ENCODE data around the gene GOLGA8M. TPM values are rescaled to one million over a fixed set of nuclear protein-coding genes. Genes with fewer than 3 reads are reported as not detected.
"Not testable (repeated sequence)": the region's sequence is repeated elsewhere in the genome, so short reads cannot be mapped to it uniquely, and the experiment has no call there.

The GOLGA8M gene
- total RNA-seq, 1 donor from 2014 or later, result 0.54 TPM

GRCh38 chr15:28702427-28702826 is 9.8 kb downstream of the GOLGA8M start:
- H3K9me3 Mint-ChIP-seq; H3K4me3 Mint-ChIP-seq; H3K27ac Mint-ChIP-seq; H3K27me3 Mint-ChIP-seq; intact Hi-C loops (cut with micrococcal nuclease); DNase-seq; H3K36me3 Mint-ChIP-seq (ENCODE audit: low read depth); H3K4me1 Mint-ChIP-seq: not testable (repeated sequence)

- DNase-seq; H3K4me3 Mint-ChIP-seq; H3K36me3 Mint-ChIP-seq (ENCODE audit: low read depth); intact Hi-C loops (cut with micrococcal nuclease); H3K4me1 Mint-ChIP-seq; H3K27me3 Mint-ChIP-seq; H3K9me3 Mint-ChIP-seq; H3K27ac Mint-ChIP-seq: not testable (repeated sequence)
Measured at GRCh38 chr15:28694006-28694751, 18.0 kb downstream of the GOLGA8M start.

- intact Hi-C loops (cut with micrococcal nuclease); DNase-seq; H3K9me3 Mint-ChIP-seq; H3K27me3 Mint-ChIP-seq; H3K4me1 Mint-ChIP-seq; H3K36me3 Mint-ChIP-seq (ENCODE audit: low read depth); H3K27ac Mint-ChIP-seq; H3K4me3 Mint-ChIP-seq: not testable (repeated sequence)
Measured at GRCh38 chr15:28693021-28693420, 19.2 kb downstream of the GOLGA8M start.

- H3K36me3 Mint-ChIP-seq (ENCODE audit: low read depth); H3K4me3 Mint-ChIP-seq; intact Hi-C loops (cut with micrococcal nuclease); H3K4me1 Mint-ChIP-seq; DNase-seq; H3K27ac Mint-ChIP-seq; H3K9me3 Mint-ChIP-seq; H3K27me3 Mint-ChIP-seq: not testable (repeated sequence)
Measured at GRCh38 chr15:28673533-28673932, 38.7 kb downstream of the GOLGA8M start.

GRCh38 chr15:28672122-28672521 is 40.1 kb downstream of the GOLGA8M start:
- intact Hi-C loops (cut with micrococcal nuclease), result not testable (repeated sequence)

GRCh38 chr15:28666402-28666801 is 45.8 kb downstream of the GOLGA8M start:
- H3K27ac Mint-ChIP-seq; intact Hi-C loops (cut with micrococcal nuclease); H3K9me3 Mint-ChIP-seq; DNase-seq; H3K4me1 Mint-ChIP-seq; H3K36me3 Mint-ChIP-seq (ENCODE audit: low read depth); H3K27me3 Mint-ChIP-seq; H3K4me3 Mint-ChIP-seq: not testable (repeated sequence)

More at GRCh38 chr15:28672122-28672521, 40.1 kb downstream of the GOLGA8M start:
- not testable (repeated sequence) for H3K9me3 Mint-ChIP-seq; DNase-seq; H3K27me3 Mint-ChIP-seq; H3K36me3 Mint-ChIP-seq (ENCODE audit: low read depth); H3K27ac Mint-ChIP-seq; H3K4me1 Mint-ChIP-seq; H3K4me3 Mint-ChIP-seq

- H3K36me3 Mint-ChIP-seq (ENCODE audit: low read depth); DNase-seq; H3K4me3 Mint-ChIP-seq; H3K27ac Mint-ChIP-seq; H3K9me3 Mint-ChIP-seq; H3K4me1 Mint-ChIP-seq; H3K27me3 Mint-ChIP-seq; intact Hi-C loops (cut with micrococcal nuclease): not testable (repeated sequence)
Measured at GRCh38 chr15:28664575-28664974, 47.6 kb downstream of the GOLGA8M start.

- H3K4me3 Mint-ChIP-seq; H3K27ac Mint-ChIP-seq; H3K9me3 Mint-ChIP-seq; H3K27me3 Mint-ChIP-seq; intact Hi-C loops (cut with micrococcal nuclease); H3K4me1 Mint-ChIP-seq; H3K36me3 Mint-ChIP-seq (ENCODE audit: low read depth); DNase-seq: not testable (repeated sequence)
Measured at GRCh38 chr15:28663717-28664116, 48.5 kb downstream of the GOLGA8M start.

- H3K4me1 Mint-ChIP-seq, result not testable (repeated sequence)
Measured at GRCh38 chr15:28660750-28661149, 51.5 kb downstream of the GOLGA8M start.

GRCh38 chr15:28656018-28656360 is 56.2 kb downstream of the GOLGA8M start:
- H3K27ac Mint-ChIP-seq; intact Hi-C loops (cut with micrococcal nuclease); DNase-seq; H3K4me3 Mint-ChIP-seq; H3K27me3 Mint-ChIP-seq; H3K9me3 Mint-ChIP-seq; H3K36me3 Mint-ChIP-seq (ENCODE audit: low read depth); H3K4me1 Mint-ChIP-seq: not testable (repeated sequence)

More at GRCh38 chr15:28660750-28661149, 51.5 kb downstream of the GOLGA8M start:
- H3K4me3 Mint-ChIP-seq; H3K27ac Mint-ChIP-seq; H3K9me3 Mint-ChIP-seq; DNase-seq; H3K27me3 Mint-ChIP-seq; H3K36me3 Mint-ChIP-seq (ENCODE audit: low read depth); intact Hi-C loops (cut with micrococcal nuclease): not testable (repeated sequence)

GRCh38 chr15:28655329-28656017 is 56.7 kb downstream of the GOLGA8M start:
- H3K27ac Mint-ChIP-seq; H3K36me3 Mint-ChIP-seq (ENCODE audit: low read depth); DNase-seq; H3K4me1 Mint-ChIP-seq; H3K4me3 Mint-ChIP-seq; H3K9me3 Mint-ChIP-seq; intact Hi-C loops (cut with micrococcal nuclease); H3K27me3 Mint-ChIP-seq: not testable (repeated sequence)

- H3K36me3 Mint-ChIP-seq (ENCODE audit: low read depth); intact Hi-C loops (cut with micrococcal nuclease); H3K27me3 Mint-ChIP-seq; H3K9me3 Mint-ChIP-seq; H3K4me3 Mint-ChIP-seq; DNase-seq; H3K27ac Mint-ChIP-seq; H3K4me1 Mint-ChIP-seq: not testable (repeated sequence)
Measured at GRCh38 chr15:28654194-28654593, 58.0 kb downstream of the GOLGA8M start.

GRCh38 chr15:28652538-28652937 is 59.7 kb downstream of the GOLGA8M start:
- H3K4me3 Mint-ChIP-seq; intact Hi-C loops (cut with micrococcal nuclease); H3K9me3 Mint-ChIP-seq; H3K27me3 Mint-ChIP-seq; DNase-seq; H3K4me1 Mint-ChIP-seq; H3K27ac Mint-ChIP-seq; H3K36me3 Mint-ChIP-seq (ENCODE audit: low read depth): not testable (repeated sequence)
